ENCODE measurements around the gene PTK7.
"Not testable (repeated sequence)": the region's sequence is repeated elsewhere in the genome, so short reads cannot be mapped to it uniquely, and the experiment has no call there.

The PTK7 gene

GRCh38 chr6:43075670-43076463 is at the start of gene PTK7:
Gene PTK7, plus strand, starts transcription at chr6:43076314. Its CDS starts 175 bp downstream, at chr6:43076489.
- no peak for DNase-seq (ENCODE audit: low read depth in 2 of 3, low spot score in 2 of 3)

GRCh38 chr6:43026365-43026764 is 49.7 kb upstream of the PTK7 start:
- no peak for DNase-seq (ENCODE audit: low read depth in 2 of 3, low spot score in 2 of 3)

- no peak for DNase-seq (ENCODE audit: low read depth in 2 of 3, low spot score in 2 of 3)
These were observed 47.0 kb upstream of the PTK7 start for GRCh38 chr6:43029120-43029519.

GRCh38 chr6:43032326-43032725 is 43.8 kb upstream of the PTK7 start:
- no peak for DNase-seq (ENCODE audit: low read depth in 2 of 3, low spot score in 2 of 3)

GRCh38 chr6:43033496-43034189 is 42.5 kb upstream of the PTK7 start:
- DNase-seq (ENCODE audit: low read depth in 2 of 3, low spot score in 2 of 3) = no peak

GRCh38 chr6:43034190-43034525 is 42.0 kb upstream of the PTK7 start:
- no peak for DNase-seq (ENCODE audit: low read depth in 2 of 3, low spot score in 2 of 3)

- no peak for DNase-seq (ENCODE audit: low read depth in 2 of 3, low spot score in 2 of 3)
These were observed 40.5 kb upstream of the PTK7 start for GRCh38 chr6:43035495-43036194.

GRCh38 chr6:43036712-43037111 is 39.4 kb upstream of the PTK7 start:
- no peak for DNase-seq (ENCODE audit: low read depth in 2 of 3, low spot score in 2 of 3)

GRCh38 chr6:43037197-43037596 is 38.9 kb upstream of the PTK7 start:
- no peak for DNase-seq (ENCODE audit: low read depth in 2 of 3, low spot score in 2 of 3)

GRCh38 chr6:43037706-43038105 is 38.4 kb upstream of the PTK7 start:
- DNase-seq (ENCODE audit: low read depth in 2 of 3, low spot score in 2 of 3) = no peak

- DNase-seq (ENCODE audit: low read depth in 2 of 3, low spot score in 2 of 3) = no peak
These were observed 37.4 kb upstream of the PTK7 start for GRCh38 chr6:43038727-43039126.

- DNase-seq (ENCODE audit: low read depth in 2 of 3, low spot score in 2 of 3) = no peak
These were observed 35.4 kb upstream of the PTK7 start for GRCh38 chr6:43040542-43041257.

GRCh38 chr6:43041475-43041874 is 34.6 kb upstream of the PTK7 start:
- DNase-seq (ENCODE audit: low read depth in 2 of 3, low spot score in 2 of 3) = not testable (repeated sequence)

- DNase-seq (ENCODE audit: low read depth in 2 of 3, low spot score in 2 of 3) = no peak
These were observed 32.8 kb upstream of the PTK7 start for GRCh38 chr6:43043310-43043709.

- DNase-seq (ENCODE audit: low read depth in 2 of 3, low spot score in 2 of 3) = no peak
These were observed 30.7 kb upstream of the PTK7 start for GRCh38 chr6:43045371-43045930.

- no peak for DNase-seq (ENCODE audit: low read depth in 2 of 3, low spot score in 2 of 3)
These were observed 28.1 kb upstream of the PTK7 start for GRCh38 chr6:43047998-43048397.

GRCh38 chr6:43050981-43051380 is 25.1 kb upstream of the PTK7 start:
- no peak for DNase-seq (ENCODE audit: low read depth in 2 of 3, low spot score in 2 of 3)

- no peak for DNase-seq (ENCODE audit: low read depth in 2 of 3, low spot score in 2 of 3)
These were observed 23.8 kb upstream of the PTK7 start for GRCh38 chr6:43052225-43052841.

GRCh38 chr6:43052842-43053544 is 23.1 kb upstream of the PTK7 start:
- DNase-seq (ENCODE audit: low read depth in 2 of 3, low spot score in 2 of 3) = no peak
